ENCODE data around the gene COPS6.

COPS6 gene

DNA sequence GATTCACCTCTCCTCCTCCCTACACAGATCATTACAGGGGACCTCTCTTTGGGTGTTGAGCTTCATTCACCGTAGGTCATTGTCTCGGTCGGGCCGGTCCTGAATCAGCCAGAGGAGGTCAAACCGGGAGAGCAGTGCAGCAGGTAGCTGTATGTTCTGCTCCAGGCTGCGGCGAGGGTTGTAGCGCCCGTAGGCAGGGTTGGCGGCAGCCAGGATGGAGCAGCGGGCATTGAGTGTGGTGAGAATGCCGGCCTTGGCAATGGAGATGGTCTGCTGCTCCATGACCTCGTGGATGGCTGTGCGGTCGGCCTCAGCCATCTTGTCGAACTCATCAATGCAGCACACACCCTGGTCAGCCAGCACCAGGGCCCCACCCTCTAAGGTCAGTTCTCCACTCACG, 6.9 kb downstream of the COPS6 start:
- Histone ChIP-seq H3K27ac (no peak overlapping the region), H3K36me3 (peaks cover 75% of the 10 kb centered on the region), H3K9me3 (no peaks in the 10 kb centered on the region), H3K4me1 (ENCODE audit: control insufficient read depth in 1 of 2, insufficient read depth in 1 of 2, low read depth in 1 of 2, low read length in 1 of 2) (peaks cover 10% of the 10 kb centered on the region in 2 experiments), H3K27me3 (no peaks in the 10 kb centered on the region), H3K4me3 (ENCODE audit: low read depth in 1 of 2, low read length in 1 of 2) (no peak overlapping the region)
- TF ChIP-seq, protein P1, sequence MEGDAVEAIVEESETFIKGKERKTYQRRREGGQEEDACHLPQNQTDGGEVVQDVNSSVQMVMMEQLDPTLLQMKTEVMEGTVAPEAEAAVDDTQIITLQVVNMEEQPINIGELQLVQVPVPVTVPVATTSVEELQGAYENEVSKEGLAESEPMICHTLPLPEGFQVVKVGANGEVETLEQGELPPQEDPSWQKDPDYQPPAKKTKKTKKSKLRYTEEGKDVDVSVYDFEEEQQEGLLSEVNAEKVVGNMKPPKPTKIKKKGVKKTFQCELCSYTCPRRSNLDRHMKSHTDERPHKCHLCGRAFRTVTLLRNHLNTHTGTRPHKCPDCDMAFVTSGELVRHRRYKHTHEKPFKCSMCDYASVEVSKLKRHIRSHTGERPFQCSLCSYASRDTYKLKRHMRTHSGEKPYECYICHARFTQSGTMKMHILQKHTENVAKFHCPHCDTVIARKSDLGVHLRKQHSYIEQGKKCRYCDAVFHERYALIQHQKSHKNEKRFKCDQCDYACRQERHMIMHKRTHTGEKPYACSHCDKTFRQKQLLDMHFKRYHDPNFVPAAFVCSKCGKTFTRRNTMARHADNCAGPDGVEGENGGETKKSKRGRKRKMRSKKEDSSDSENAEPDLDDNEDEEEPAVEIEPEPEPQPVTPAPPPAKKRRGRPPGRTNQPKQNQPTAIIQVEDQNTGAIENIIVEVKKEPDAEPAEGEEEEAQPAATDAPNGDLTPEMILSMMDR (IDR thresholded peaks at IDR 0.05), result no peak

DNA sequence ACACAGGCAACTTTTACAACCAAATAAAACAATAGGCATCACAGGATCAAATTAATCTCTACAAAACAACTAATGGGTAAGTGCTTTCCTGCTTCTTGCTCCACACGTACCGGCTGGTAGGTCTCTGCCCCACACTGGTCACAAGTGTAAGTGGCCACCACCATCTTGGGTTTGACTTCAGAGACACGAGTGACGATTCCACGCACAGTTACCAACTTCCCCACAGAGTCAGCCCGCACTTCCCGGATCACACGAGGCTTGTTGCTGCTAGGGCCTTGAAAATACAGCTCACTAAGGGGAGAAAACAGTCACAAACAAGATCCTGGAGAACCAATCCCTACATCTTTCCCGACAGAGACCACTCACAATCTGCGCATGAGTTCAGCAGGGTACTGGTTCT, 10.1 kb downstream of the COPS6 start:
- H3K27me3 ChIP-seq, result no peaks in the 10 kb centered on the region
- H3K4me1 ChIP-seq (ENCODE audit: control insufficient read depth in 1 of 2, insufficient read depth in 1 of 2, low read depth in 1 of 2, low read length in 1 of 2), result peaks cover 12 to 18% of the 10 kb centered on the region in 2 experiments
- TF ChIP-seq, protein P1 (IDR thresholded peaks at IDR 0.05), result no peak
- peak overlapping the region; percentile 25 for H3K27ac ChIP-seq
- H3K36me3 ChIP-seq, result peaks cover 43% of the 10 kb centered on the region
- no peak overlapping the region for H3K4me3 ChIP-seq (ENCODE audit: low read depth in 1 of 2, low read length in 1 of 2)
- H3K9me3 ChIP-seq, result no peaks in the 10 kb centered on the region

DNA sequence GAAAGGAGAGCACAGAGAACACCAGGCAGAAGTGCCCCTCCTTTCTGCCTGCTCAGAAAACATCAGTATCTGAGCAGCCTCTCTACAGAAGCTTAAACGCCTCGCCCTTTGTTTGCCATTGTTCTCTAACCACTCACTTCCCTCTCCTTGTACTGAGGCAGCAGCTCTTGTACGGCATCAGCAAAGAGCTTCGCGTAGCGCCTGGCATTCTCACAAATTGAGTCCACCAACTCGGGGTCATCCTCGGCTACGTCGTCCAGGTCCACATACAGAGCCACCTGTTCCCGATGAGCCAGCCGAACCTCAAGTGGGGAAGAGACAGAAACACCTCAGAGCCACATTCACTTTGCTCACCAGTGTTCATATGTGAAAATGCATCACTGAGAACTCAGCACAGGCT, 10.7 kb downstream of the COPS6 start:
- Histone ChIP-seq H3K27me3 (no peaks in the 10 kb centered on the region), H3K4me1 (ENCODE audit: control insufficient read depth in 1 of 2, insufficient read depth in 1 of 2, low read depth in 1 of 2, low read length in 1 of 2) (peaks cover 12 to 18% of the 10 kb centered on the region in 2 experiments), H3K9me3 (no peaks in the 10 kb centered on the region), H3K36me3 (peaks cover 39% of the 10 kb centered on the region), H3K27ac (peak overlapping the region; percentile 93), H3K4me3 (ENCODE audit: low read depth in 1 of 2, low read length in 1 of 2) (peak overlapping the region in 1 of 2 experiments; percentile 90)
- TF ChIP-seq, protein P1 (IDR thresholded peaks at IDR 0.05), result no peak

DNA sequence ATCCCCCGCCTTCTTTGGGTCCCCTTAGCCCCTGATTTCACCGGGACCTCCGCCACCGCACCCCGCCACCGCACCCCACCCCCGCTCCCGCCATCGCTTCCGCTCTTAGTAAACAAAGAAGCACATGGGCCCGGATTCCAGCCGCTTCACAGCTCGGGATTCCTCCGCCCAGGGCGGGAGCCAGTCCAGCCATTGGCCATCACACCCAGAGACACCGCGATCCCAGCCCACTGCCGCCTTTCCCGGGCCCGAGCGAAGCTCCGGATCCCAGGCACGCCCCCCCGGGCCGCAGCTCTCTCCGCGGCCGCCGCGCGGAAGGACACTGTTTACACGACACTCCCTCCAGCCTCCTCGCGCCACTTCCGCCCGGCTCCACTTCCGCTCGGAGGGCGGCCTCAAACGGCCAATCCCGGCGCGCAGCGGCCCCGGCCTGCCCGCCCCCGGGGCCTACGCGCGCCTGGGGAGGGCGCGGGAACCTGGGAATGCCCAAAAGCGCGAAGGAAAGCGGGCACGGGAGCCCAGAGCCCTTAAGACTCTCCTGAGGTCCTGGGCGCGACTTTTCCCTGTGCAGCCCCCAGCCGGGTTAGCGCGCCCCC, 11.7 kb downstream of the COPS6 start:
- H3K27me3 ChIP-seq, result no peaks in the 10 kb centered on the region
- H3K4me1 ChIP-seq (ENCODE audit: control insufficient read depth in 1 of 2, insufficient read depth in 1 of 2, low read depth in 1 of 2, low read length in 1 of 2), result peaks cover 12 to 18% of the 10 kb centered on the region in 2 experiments
- peaks cover 36% of the 10 kb centered on the region for H3K36me3 ChIP-seq
- TF ChIP-seq, protein P1 (IDR thresholded peaks at IDR 0.05), result peak; percentile 47
- H3K4me3 ChIP-seq (ENCODE audit: low read depth in 1 of 2, low read length in 1 of 2), result peak overlapping the region; percentile 90 to 96
- peak overlapping the region; percentile 93 for H3K27ac ChIP-seq
- no peaks in the 10 kb centered on the region for H3K9me3 ChIP-seq

DNA sequence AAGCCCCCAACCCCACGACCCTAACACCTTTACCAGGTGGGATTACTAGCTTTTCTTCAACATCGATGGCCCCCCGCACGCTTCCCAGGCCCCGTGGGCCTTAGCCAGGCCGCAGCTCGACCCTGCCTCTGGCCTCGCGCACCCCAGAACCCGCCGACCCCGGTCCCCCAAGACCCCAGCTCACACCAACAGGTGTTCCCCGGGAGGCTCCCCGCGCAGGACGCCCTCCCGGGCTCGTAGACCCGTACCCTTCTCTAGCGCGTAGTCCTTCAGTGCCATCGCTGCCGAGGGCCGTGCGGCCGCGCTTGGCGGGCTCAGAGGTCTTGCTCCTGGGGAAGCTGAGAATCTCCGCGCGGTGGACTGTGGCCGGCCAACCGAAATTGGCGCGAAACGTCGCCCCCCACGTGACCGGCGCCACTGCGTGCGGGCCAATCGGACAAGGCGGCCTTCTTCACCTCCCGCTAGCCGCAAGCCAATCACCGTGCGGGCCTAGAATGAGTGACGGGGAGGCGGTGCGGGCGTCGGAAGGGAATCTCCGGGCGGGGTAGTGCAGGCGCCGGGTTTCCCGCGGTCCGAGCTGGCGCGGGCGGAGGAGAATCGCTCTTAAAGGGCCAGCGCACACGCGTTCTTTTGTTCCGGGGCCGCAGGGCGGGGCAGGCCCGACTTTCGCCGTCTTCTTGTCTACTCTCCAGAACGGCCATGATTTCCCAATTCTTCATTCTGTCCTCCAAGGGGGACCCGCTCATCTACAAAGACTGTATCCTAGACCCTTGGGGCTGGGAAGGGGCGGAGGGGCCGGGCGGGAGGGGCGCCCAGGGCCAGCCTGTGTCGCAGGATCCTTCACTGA, 12.5 kb downstream of the COPS6 start, which contains the start of the genes AP4M1 and MCM7:
AP4M1 (plus strand) TSS at position 628 of the 847 bp plus-strand sequence; CDS start at position 700, 72 bp downstream.
MCM7 (minus strand) TSS at position 382 of the 847 bp plus-strand sequence; CDS start at position 279, 103 bp downstream.
- Histone ChIP-seq H3K36me3 (peaks cover 35% of the 10 kb centered on the region), H3K9me3 (no peaks in the 10 kb centered on the region), H3K4me1 (ENCODE audit: control insufficient read depth in 1 of 2, insufficient read depth in 1 of 2, low read depth in 1 of 2, low read length in 1 of 2) (peaks cover 12 to 18% of the 10 kb centered on the region in 2 experiments), H3K4me3 (ENCODE audit: low read depth in 1 of 2, low read length in 1 of 2) (peak within 1 kb of the TSS; percentile 90 to 96), H3K27me3 (no peaks in the 10 kb centered on the region), H3K27ac (peak within 1 kb of the TSS; percentile 93)
- TF ChIP-seq, protein P1 (IDR thresholded peaks at IDR 0.05), result peak; percentile 47

Measured in neutrophil (primary cell).